Measurements from ENCODE around the gene MICAL2.

MICAL2 gene

GRCh38 chr11:12113294-12113693, 2.9 kb downstream of the MICAL2 start:
- ATAC-seq, result no peak
- no peak for TF ChIP-seq ZFP30 (CRISPR knock-in tag; IDR thresholded peaks at IDR 0.05)
- TF ChIP-seq, protein P1, sequence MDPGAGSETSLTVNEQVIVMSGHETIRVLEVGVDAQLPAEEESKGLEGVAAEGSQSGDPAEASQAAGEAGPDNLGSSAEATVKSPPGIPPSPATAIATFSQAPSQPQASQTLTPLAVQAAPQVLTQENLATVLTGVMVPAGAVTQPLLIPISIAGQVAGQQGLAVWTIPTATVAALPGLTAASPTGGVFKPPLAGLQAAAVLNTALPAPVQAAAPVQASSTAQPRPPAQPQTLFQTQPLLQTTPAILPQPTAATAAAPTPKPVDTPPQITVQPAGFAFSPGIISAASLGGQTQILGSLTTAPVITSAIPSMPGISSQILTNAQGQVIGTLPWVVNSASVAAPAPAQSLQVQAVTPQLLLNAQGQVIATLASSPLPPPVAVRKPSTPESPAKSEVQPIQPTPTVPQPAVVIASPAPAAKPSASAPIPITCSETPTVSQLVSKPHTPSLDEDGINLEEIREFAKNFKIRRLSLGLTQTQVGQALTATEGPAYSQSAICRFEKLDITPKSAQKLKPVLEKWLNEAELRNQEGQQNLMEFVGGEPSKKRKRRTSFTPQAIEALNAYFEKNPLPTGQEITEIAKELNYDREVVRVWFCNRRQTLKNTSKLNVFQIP (CRISPR knock-in tag; IDR thresholded peaks at IDR 0.05; ENCODE audit: borderline replicate concordance, low read depth), result no peak
- TF ChIP-seq ZNF8 (CRISPR knock-in tag; IDR thresholded peaks at IDR 0.05), result no peak
- TF ChIP-seq, protein P2, sequence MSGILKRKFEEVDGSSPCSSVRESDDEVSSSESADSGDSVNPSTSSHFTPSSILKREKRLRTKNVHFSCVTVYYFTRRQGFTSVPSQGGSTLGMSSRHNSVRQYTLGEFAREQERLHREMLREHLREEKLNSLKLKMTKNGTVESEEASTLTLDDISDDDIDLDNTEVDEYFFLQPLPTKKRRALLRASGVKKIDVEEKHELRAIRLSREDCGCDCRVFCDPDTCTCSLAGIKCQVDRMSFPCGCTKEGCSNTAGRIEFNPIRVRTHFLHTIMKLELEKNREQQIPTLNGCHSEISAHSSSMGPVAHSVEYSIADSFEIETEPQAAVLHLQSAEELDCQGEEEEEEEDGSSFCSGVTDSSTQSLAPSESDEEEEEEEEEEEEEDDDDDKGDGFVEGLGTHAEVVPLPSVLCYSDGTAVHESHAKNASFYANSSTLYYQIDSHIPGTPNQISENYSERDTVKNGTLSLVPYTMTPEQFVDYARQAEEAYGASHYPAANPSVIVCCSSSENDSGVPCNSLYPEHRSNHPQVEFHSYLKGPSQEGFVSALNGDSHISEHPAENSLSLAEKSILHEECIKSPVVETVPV (CRISPR knock-in tag; IDR thresholded peaks at IDR 0.05), result no peak
- no peak for TF ChIP-seq ZNF565 (CRISPR knock-in tag; conservative IDR thresholded peaks at IDR 0.05; ENCODE audit: low read depth)
- TF ChIP-seq ZC3H10 (CRISPR knock-in tag; IDR thresholded peaks at IDR 0.05), result no peak
- no peak for TF ChIP-seq GLIS3 (CRISPR knock-in tag; IDR thresholded peaks at IDR 0.05)
- TF ChIP-seq ZNF70 (CRISPR knock-in tag; IDR thresholded peaks at IDR 0.05), result no peak
- no peak for TF ChIP-seq ARNTL (CRISPR knock-in tag; IDR thresholded peaks at IDR 0.05; ENCODE audit: borderline replicate concordance, low read depth)
- TF ChIP-seq BACH2 (CRISPR knock-in tag; IDR thresholded peaks at IDR 0.05; ENCODE audit: borderline replicate concordance), result no peak
- no peak for TF ChIP-seq RARB (CRISPR knock-in tag; IDR thresholded peaks at IDR 0.05)
- TF ChIP-seq TCF4 (CRISPR knock-in tag; IDR thresholded peaks at IDR 0.05; ENCODE audit: borderline replicate concordance), result no peak
- TF ChIP-seq TOX (CRISPR knock-in tag; IDR thresholded peaks at IDR 0.05; ENCODE audit: borderline replicate concordance), result no peak
- no peak for TF ChIP-seq OSR1 (CRISPR knock-in tag; IDR thresholded peaks at IDR 0.05)
- no peak for TF ChIP-seq CSDC2 (CRISPR knock-in tag; IDR thresholded peaks at IDR 0.05)
- TF ChIP-seq, protein P3, sequence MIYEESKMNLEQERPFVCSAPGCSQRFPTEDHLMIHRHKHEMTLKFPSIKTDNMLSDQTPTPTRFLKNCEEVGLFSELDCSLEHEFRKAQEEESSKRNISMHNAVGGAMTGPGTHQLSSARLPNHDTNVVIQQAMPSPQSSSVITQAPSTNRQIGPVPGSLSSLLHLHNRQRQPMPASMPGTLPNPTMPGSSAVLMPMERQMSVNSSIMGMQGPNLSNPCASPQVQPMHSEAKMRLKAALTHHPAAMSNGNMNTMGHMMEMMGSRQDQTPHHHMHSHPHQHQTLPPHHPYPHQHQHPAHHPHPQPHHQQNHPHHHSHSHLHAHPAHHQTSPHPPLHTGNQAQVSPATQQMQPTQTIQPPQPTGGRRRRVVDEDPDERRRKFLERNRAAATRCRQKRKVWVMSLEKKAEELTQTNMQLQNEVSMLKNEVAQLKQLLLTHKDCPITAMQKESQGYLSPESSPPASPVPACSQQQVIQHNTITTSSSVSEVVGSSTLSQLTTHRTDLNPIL (CRISPR knock-in tag; IDR thresholded peaks at IDR 0.05; ENCODE audit: low read depth), result no peak
- TF ChIP-seq ZFP3 (CRISPR knock-in tag; IDR thresholded peaks at IDR 0.05), result no peak
- TF ChIP-seq SNAI2 (CRISPR knock-in tag; IDR thresholded peaks at IDR 0.05), result no peak
- TF ChIP-seq, protein P4, sequence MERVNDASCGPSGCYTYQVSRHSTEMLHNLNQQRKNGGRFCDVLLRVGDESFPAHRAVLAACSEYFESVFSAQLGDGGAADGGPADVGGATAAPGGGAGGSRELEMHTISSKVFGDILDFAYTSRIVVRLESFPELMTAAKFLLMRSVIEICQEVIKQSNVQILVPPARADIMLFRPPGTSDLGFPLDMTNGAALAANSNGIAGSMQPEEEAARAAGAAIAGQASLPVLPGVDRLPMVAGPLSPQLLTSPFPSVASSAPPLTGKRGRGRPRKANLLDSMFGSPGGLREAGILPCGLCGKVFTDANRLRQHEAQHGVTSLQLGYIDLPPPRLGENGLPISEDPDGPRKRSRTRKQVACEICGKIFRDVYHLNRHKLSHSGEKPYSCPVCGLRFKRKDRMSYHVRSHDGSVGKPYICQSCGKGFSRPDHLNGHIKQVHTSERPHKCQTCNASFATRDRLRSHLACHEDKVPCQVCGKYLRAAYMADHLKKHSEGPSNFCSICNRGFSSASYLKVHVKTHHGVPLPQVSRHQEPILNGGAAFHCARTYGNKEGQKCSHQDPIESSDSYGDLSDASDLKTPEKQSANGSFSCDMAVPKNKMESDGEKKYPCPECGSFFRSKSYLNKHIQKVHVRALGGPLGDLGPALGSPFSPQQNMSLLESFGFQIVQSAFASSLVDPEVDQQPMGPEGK (CRISPR knock-in tag; IDR thresholded peaks at IDR 0.05; ENCODE audit: borderline replicate concordance), result no peak
- TF ChIP-seq ISL1 (CRISPR knock-in tag; IDR thresholded peaks at IDR 0.05), result no peak

DNA sequence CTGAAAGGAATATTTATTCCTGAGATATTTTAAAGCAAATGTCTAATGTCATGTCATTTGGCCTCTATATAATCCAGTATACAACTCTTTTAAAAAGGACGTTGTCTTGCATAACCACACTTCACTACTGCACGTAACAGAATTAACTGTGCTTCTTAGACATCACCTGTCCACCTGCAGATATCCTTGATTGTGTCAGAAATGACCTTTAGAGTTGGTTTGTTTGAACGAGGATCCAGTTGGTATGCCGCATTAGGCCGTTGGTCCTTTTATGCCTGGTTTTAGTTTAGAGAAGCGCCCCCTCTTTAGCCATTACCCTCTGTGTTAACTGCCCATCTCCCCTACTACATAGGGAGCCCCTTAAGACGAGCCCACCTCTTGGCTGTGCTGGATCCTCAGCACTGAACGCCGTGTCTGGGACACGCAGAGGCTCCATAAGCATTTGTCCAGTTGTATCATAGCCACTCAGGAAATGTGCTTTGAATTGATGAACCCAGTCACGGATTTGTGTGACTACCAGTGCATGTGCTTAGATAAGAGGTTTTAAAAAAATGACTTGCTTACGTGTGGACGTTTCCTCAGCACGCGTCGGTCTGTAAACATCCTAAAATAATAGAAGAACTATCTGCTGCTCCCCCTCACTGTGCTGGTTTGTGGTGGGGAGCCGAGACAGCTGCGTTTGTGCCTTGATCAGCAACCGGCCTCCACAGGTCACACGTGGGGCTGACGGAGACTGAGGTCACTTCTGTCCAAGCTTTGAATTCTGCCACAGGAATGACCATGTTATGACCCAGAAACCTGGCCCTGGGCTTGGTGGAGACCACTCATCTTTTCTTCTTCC, 4.0 kb downstream of the MICAL2 start:
- ATAC-seq, result no peak
- TF ChIP-seq, protein P3 (CRISPR knock-in tag; IDR thresholded peaks at IDR 0.05; ENCODE audit: low read depth), result no peak
- no peak for TF ChIP-seq ZFP30 (CRISPR knock-in tag; IDR thresholded peaks at IDR 0.05)
- TF ChIP-seq, protein P2 (CRISPR knock-in tag; IDR thresholded peaks at IDR 0.05), result no peak
- TF ChIP-seq, protein P1 (CRISPR knock-in tag; IDR thresholded peaks at IDR 0.05; ENCODE audit: borderline replicate concordance, low read depth), result no peak
- no peak for TF ChIP-seq ZNF565 (CRISPR knock-in tag; conservative IDR thresholded peaks at IDR 0.05; ENCODE audit: low read depth)
- TF ChIP-seq ZC3H10 (CRISPR knock-in tag; IDR thresholded peaks at IDR 0.05), result no peak
- TF ChIP-seq ESRRG (CRISPR knock-in tag; IDR thresholded peaks at IDR 0.05), result no peak
- TF ChIP-seq BACH2 (CRISPR knock-in tag; IDR thresholded peaks at IDR 0.05; ENCODE audit: borderline replicate concordance), result no peak
- TF ChIP-seq OSR1 (CRISPR knock-in tag; IDR thresholded peaks at IDR 0.05), result no peak
- no peak for TF ChIP-seq ZNF70 (CRISPR knock-in tag; IDR thresholded peaks at IDR 0.05)
- TF ChIP-seq, protein P4 (CRISPR knock-in tag; IDR thresholded peaks at IDR 0.05; ENCODE audit: borderline replicate concordance), result no peak
- TF ChIP-seq ZNF8 (CRISPR knock-in tag; IDR thresholded peaks at IDR 0.05), result no peak
- TF ChIP-seq ISL1 (CRISPR knock-in tag; IDR thresholded peaks at IDR 0.05), result no peak
- TF ChIP-seq ARNTL (CRISPR knock-in tag; IDR thresholded peaks at IDR 0.05; ENCODE audit: borderline replicate concordance, low read depth), result no peak
